Measurements from ENCODE around the gene ROBO2.

- TF ChIP-seq CTCF (conservative IDR thresholded peaks at IDR 0.05) (no peak), ZFX (IDR thresholded peaks at IDR 0.05) (no peak)
Observed at GRCh38 chr3:77541203-77541922, 501.5 kb downstream of the ROBO2 start.
